Metanephros (tissue), 2 donors: ENCODE data around the gene ZNF8. TPM values are rescaled to one million over a fixed set of nuclear protein-coding genes. Genes with fewer than 3 reads are reported as not detected.

Experiments
- small RNA-seq: library from RNA; depleted of rRNA; stranded (forward); fragments of <200 nt; gene quantifications from one replicate; pipeline ENCODE3, GENCODE V24; 2014; ENCODE audit warnings: low replicate concordance
- total RNA-seq: library from RNA; depleted of rRNA; stranded (reverse); fragments of >200 nt; gene quantifications from one replicate; pipeline ENCODE4 v1.2.3, GENCODE V29; 2014

ZNF8 gene
- total RNA-seq = 10.9 TPM

DNA sequence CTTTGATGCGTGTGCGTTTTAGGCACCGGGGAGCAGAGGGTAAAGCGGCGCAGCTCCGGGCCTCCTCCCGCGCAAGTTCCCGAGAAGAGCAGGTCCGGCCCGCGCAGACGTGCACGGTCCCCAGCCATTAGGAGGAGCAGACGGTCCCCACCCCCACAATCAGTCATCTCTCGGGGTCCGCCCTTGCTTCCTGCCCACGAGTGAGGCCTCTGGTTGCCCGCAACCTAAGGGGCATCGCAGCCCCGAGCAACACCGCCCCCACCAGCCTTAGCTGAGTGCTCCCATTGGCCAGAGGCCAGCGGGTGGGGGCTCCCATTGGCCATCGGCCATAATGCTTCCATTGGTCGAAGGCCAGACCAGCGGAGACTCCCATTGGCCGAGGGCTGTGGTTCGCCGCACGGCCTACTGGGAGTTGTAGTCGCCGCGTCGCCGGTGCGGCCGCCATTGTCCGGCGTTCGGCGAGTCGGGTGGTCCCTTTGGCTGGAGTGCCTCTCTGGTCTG lies at the start of gene ZNF8:
ZNF8 (plus strand) TSS at position 415 of the 501 bp plus-strand sequence. CDS start 127 bp downstream, outside the sequence.

DNA sequence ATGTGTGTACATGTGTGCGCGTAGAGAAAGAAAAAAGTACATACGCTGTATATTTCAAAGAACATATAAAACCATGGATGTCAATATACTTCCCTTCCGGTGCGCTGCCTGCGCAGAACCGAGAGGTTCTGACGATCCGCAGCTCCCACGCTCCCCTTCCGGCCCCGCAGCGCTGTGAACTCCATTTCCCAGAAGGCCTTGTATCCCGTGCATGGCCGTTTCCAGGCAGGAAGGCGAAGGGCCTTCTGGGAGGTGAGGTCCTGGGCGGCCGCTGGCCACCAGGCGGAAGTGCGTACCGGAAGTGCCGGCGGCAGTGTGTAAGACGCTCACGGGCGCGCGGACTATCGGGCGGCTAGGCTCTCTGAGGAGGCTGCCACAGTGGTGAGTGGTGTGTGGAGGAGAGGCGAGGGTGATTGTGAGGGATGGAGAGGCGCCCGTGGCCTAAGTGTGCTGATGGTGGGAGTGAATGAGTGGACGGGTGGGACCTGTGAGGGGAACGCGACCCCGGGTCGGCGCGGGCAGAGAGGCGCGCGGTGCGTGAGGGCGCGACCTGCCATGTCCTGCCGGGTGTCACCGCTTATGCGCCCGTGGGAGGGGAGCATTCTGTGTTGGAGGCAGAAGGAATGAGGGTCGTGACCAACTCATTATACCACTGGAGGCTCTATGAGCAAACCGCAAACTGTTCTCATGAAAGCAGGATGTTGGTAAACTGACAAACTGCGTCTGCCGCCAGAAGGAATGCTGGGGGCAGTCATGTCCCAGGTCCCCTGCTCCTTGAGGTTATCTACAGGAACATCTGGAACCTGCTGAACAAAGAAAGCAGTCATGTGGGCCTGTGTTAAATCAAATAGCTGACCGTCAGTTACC lies 26.5 kb downstream of the ZNF8 start, which contains the start of gene ERVK3-1:
ERVK3-1 (plus strand) TSS at position 313 of the 867 bp plus-strand sequence. CDS start 6,792 bp downstream, outside the sequence.

DNA sequence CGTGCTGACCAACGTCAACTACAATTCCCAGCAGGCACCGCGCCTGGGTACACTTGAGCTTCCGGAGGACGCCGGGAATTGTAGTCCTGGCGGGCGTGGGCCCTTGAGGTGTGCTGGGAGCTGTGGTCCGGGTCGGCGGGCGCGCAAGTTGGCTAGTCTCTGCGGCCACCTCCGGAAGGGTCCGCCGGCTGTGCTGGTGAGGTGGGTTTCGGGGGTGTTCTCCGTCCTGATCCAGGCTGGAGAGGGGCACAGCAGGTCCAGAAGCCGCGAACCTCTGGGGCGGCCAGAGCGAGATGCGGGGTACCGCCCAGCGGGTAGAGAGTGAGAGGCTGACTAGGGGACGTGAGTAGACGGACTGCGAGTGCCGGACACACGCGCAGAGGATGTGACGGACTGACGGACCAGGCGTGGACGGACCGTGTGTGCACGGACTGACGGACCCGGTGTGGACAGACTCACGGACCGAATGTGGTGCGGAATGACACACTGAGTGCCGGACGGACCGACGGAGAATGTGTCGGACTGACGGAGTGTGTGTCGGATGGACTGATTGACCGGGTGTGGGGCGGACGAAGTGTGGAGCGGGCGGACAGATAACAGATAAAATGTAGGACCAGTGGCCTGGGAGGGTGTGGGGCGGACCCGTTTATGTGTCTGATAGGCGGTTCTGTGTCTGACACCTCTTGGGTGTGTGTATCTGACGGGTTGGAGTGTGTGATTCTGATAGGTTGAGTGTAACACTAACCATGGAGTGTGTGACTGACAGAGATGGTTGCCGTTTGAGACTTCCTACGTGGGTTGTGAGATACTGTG lies 48.4 kb downstream of the ZNF8 start, which contains the start of gene ZSCAN22:
ZSCAN22 (plus strand) TSS at position 81 of the 813 bp plus-strand sequence. CDS start 7,809 bp downstream, outside the sequence.

Small RNA genes within 50 kb of the gene (small RNA-seq; reads per million reads assigned to genes)
- 0.09 reads per million for gene MIR6806

Other genes starting within 250 kb of the ZNF8 start
- gene ZSCAN1, start 244.9 kb upstream of the ZNF8 start, total RNA-seq = 1.6 TPM
- 18.4 TPM for gene ZNF135, start 219.7 kb upstream of the ZNF8 start, total RNA-seq
- gene ZSCAN18, start 180.7 kb upstream of the ZNF8 start, total RNA-seq = 144 TPM
- 24.6 TPM for gene ZNF329, start 128.2 kb upstream of the ZNF8 start, total RNA-seq
- gene ZNF274, start 95.9 kb upstream of the ZNF8 start, total RNA-seq = 17.5 TPM
- gene ZNF544, start 50.0 kb upstream of the ZNF8 start, total RNA-seq = 57.1 TPM
- 38.0 TPM for gene ERVK3-1, start 26.4 kb downstream of the ZNF8 start, total RNA-seq
- 2.7 TPM for gene ZSCAN22, start 48.0 kb downstream of the ZNF8 start, total RNA-seq
- 4.3 TPM for gene A1BG, start 74.5 kb downstream of the ZNF8 start, total RNA-seq
- gene ZNF497, start 83.8 kb downstream of the ZNF8 start, total RNA-seq = 7.1 TPM
- 4.7 TPM for gene ZNF837, start 102.1 kb downstream of the ZNF8 start, total RNA-seq
- 1,732 TPM for gene RPS5, start 108.3 kb downstream of the ZNF8 start, total RNA-seq
- not detected for gene RNF225, start 116.7 kb downstream of the ZNF8 start, total RNA-seq
- gene ZNF584, start 129.7 kb downstream of the ZNF8 start, total RNA-seq = 27.2 TPM
- 11.8 TPM for gene ZNF132, start 161.2 kb downstream of the ZNF8 start, total RNA-seq
- gene ZNF324B, start 172.7 kb downstream of the ZNF8 start, total RNA-seq = 13.7 TPM
- gene ZNF324, start 188.1 kb downstream of the ZNF8 start, total RNA-seq = 24.7 TPM
- 18.7 TPM for gene ZNF446, start 197.4 kb downstream of the ZNF8 start, total RNA-seq
- gene SLC27A5, start 233.0 kb downstream of the ZNF8 start, total RNA-seq = 6.9 TPM
- gene ZBTB45, start 240.9 kb downstream of the ZNF8 start, total RNA-seq = 12.1 TPM